Limb (tissue), 2 donors: ENCODE measurements around the gene SLC29A3.
"Not testable (repeated sequence)": the region's sequence is repeated elsewhere in the genome, so short reads cannot be mapped to it uniquely, and the experiment has no call there.

Experiments used
- DNase-seq, 2 donors: peaks; one replicate each; pipeline ENCODE4 v3.0.0-alpha.2; 2016; ENCODE audit errors: extremely low spot score in 2 of 2

The SLC29A3 gene

GRCh38 chr10:71345694-71346093 is 26.6 kb downstream of the SLC29A3 start:
- DNase-seq = no peak

- no peak for DNase-seq
Measured at GRCh38 chr10:71346731-71347130, 27.7 kb downstream of the SLC29A3 start.

DNA sequence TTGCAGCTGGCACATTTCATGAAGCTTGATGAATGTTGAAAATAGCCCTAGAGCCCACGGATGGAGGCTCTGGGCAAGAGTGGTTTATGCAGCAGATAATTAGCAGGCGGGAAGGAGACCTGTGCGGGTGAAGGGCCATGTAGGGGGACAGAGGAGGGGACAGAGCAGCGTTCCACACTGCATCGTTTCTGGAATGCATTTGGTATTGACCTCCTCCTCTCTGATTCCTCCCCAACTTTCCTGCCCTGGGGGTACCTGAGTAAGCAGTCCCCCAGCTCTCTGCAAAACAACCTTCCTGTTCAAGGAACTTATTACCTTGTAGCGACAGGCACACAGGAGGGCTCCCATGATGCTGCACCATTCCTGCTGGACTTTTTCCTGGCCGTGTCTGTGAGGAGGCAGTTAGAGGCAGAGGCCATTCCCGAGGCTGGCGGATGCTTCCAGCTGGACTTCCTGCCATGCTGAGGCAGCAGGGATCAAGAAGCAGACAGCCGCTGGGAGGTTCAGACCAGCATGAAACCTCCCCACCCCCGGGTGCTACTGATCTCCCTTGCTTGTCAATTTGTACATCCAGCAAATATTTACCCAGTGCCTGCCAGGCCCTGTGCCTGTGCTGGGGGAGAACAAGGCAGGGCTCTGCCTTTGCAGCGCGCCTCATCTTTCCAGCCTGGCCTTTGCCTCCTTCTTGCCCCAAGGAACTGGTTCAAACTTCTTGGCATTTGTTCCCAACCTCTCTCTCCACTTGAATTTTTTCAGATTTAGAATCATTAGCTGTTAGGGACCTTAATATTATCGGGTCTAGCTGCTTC is 28.7 kb downstream of the SLC29A3 start:
- DNase-seq = no peak

DNA sequence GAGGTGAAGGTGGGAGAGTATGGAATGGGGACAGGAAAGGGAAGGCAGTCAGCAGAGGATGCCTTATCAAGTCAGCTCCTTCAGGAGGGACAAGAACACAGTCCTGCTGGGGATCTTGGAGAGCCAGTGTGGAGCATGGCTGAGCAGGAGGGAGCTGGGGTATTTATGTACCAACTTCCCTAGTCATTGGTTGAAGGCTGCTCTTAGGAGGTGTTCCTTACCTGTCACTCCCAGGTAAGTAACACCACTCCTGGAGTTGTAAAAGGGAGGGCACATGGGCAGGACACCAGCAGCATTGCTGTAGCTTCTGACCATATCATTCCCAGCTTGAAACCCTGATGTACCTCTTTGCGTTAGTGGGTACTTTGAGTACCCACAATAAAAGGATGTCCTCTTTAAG is 29.8 kb downstream of the SLC29A3 start:
- no peak for DNase-seq

DNA sequence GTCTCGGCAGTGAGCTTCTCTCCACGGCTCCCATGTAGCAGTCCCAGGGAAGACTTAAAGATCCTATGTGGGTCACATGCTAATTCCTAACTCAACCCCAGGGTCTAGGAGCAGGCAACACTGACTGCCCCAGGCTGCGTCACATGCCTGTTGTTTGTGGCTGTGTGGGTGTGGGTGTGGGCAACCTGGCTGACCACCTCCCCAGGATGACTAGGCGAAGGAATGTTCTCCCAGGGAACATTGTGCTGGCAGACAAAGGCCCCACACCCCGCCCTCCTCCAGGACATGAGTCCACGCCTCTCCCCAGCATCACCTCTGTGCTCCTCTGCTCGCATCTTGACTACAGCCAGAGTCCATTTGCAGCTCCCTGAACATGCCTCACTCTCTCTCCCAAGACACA is 30.3 kb downstream of the SLC29A3 start:
- no peak for DNase-seq

GRCh38 chr10:71351087-71351486 is 32.0 kb downstream of the SLC29A3 start:
- no peak for DNase-seq

- no peak for DNase-seq
Measured at GRCh38 chr10:71351628-71352319, 32.7 kb downstream of the SLC29A3 start.

DNA sequence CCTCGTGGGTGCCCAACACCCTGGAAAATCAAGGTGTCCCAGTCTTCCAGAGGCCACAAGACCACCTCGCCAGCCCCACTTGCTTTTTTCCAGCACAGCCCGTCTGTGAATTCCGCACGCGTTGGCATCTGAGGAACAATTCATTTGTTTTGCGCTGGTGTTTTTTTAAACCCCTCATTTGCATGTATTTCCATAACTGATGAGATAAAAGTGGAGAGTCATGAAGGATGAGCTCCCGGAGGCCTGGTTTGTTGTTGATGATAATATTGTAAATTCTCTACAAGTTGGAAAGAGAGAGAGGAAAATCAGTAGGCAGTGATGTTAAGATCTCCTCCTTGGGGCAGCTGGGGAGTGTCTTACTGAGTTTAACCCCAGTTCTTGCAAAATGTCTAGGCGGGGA is 34.6 kb downstream of the SLC29A3 start:
- no peak for DNase-seq

- DNase-seq = no peak
Measured at GRCh38 chr10:71354776-71355175, 35.7 kb downstream of the SLC29A3 start.

DNA sequence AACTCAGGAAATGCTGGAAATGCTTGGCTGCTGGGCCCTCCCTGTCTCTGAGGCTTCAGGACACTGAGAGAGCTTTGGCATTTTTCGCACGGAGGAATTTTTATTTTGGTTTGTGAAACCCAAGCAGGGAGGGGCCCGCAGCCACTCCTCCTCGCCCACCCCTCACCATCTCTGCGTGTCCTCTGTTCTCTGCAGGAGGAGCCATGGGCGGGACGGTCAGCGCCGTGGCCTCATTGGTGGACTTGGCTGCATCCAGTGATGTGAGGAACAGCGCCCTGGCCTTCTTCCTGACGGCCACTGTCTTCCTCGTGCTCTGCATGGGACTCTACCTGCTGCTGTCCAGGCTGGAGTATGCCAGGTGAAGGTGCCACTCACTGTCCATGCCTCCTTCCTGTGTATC is 36.8 kb downstream of the SLC29A3 start:
- no peak for DNase-seq

GRCh38 chr10:71357792-71358265 is 38.8 kb downstream of the SLC29A3 start:
- DNase-seq = no peak

DNA sequence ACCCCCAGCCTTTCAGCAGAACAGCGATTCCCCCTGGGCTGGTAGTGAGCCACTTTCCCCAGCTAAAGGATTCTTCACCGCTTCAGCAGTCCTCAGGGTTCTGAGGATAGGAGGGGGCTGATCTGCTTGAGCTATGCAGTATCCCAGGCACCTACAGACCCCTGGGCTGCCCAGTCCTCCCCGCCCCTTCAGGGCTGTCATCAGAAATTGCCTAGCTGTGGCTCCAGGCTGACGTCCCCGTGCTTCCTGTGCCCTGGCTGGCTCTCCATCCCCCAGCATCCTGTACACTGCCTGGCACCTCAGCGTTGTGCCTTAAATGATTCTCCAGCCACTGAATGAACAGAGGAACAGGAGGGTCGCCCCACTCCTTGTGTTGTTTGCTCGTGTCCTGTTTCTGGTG is 39.2 kb downstream of the SLC29A3 start:
- no peak for DNase-seq

DNA sequence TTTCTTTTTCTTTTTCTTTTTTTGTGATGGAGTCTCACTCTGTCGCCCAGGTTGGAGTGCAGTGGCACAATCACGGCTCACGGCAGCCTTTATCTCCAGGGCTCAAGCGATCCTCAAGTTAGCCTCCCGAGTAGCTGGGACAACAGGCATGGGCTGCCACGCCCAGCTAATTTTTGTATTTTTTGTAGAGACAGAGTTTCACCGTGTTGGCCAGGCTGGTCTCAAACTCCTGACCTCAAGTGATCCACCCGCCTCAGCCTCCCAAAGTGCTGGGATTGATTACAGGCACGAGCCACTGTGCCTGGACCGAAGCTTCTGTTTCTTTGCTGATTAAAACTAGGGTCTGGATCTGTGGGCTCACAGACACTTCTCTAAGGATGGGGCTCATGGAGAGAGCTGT is 39.8 kb downstream of the SLC29A3 start:
- not testable (repeated sequence) for DNase-seq

- DNase-seq = no peak
Measured at GRCh38 chr10:71359364-71360046, 40.4 kb downstream of the SLC29A3 start.

GRCh38 chr10:71360735-71361134 is 41.7 kb downstream of the SLC29A3 start:
- no peak for DNase-seq

DNA sequence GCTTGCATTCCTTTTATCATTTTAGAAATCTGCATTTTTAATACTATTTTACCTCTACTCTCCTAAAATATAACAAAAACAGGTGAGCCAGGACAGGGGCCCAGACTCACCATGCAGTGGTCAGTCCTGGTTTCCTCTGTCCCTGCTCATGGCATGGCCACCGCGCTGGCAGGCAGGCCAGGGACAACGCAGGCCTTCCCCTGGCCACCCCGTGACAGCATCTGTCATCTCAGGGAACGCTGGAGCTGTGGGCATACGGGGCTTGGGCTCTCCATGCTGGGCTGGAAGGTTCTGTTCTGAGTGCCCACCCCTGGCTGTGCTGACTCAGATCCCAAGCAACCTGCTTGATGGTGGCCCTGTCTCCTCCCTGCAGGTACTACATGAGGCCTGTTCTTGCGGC is 42.5 kb downstream of the SLC29A3 start:
- DNase-seq = no peak

- no peak for DNase-seq
Measured at GRCh38 chr10:71362141-71362540, 43.1 kb downstream of the SLC29A3 start.

DNA sequence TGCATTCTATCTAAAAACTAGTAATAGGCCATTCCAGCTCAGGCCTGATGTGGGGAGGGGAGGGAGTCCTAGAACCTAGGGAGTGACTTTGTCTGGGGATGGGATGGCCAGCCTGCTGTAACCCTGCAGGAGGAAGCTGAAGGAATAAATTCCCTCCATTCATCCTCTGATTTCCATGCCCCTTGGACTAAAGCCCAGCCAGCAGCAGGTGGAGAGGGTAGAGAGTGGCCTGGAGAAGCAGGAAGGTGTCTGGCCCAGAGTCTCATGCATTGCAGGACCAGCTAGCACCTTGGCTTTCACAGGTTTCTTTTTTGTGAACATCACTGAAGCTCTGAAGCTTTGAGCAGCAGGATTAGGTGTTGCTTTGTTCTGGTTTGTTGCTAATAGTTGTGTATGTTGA is 44.9 kb downstream of the SLC29A3 start:
- no peak for DNase-seq

GRCh38 chr10:71365366-71365765 is 46.3 kb downstream of the SLC29A3 start:
- no peak for DNase-seq

- no peak for DNase-seq
Measured at GRCh38 chr10:71366690-71367089, 47.6 kb downstream of the SLC29A3 start.

- DNase-seq = no peak
Measured at GRCh38 chr10:71367271-71367670, 48.2 kb downstream of the SLC29A3 start.

- no peak for DNase-seq
Measured at GRCh38 chr10:71368176-71368575, 49.1 kb downstream of the SLC29A3 start.
